ENCODE results near the gene EIF4E2. TPM values are rescaled to one million over a fixed set of nuclear protein-coding genes. Genes with fewer than 3 reads are reported as not detected.

Gene EIF4E2
- total RNA-seq, 2 experiments from 2014 or later: 51.7 to 55.7 TPM

DNA sequence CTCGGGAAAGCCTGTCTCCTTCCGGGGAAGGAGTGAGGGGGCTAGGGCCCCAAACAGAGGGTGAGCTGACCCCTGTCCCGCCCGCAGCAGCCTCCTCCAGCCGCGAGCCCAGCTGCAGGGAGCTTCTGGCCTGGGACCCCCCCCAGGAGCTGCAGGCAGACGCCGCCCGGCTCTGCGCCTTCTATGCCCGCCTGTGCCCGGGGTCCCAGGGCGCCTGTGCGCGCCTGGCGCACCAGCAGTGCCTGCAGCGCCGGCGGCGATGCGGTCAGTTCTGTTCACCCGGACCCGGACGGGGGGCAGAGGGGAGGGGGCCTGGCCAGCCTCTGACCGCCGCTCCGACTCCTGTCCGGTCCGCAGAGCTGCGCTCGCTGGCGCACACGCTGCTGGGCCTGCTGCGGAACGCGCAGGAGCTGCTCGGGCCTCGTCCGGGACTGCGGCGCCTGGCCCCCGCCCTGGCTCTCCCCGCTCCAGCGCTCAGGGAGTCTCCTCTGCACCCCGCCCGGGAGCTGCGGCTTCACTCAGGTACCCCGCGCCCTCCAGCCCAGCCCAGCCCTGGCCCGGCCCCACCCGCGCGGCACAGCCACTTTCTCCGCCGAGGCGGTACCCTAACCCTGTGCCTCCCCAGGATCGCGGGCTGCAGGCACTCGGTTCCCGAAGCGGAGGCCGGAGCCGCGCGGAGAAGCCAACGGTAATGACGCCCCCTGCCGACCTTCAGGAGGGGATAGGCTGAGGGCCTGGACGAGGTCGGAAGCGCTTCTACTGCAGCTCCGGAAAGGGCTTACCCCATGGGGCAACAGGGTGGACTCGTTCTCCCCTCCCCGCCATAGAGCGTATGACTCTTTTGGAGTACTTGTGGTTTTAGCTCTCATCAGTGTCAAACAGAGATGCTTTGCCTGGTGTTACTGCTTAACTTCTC is 26.5 kb upstream of the EIF4E2 start:
- ChIA-PET CTCF (interaction anchor here (0.7 to 1.4 kb wide), 6 partner anchors 10 to 618 kb away, joined by 3 to 4 read pairs (median 4); no protein-coding TSS in a partner anchor), POLR2A (no interaction called here)
- H3K27ac Mint-ChIP-seq: no peak overlapping the region
- H3K36me3 Mint-ChIP-seq: no peaks in the 10 kb centered on the region
- H3K9me3 Mint-ChIP-seq: no peaks in the 10 kb centered on the region
- peaks cover 50% of the 10 kb centered on the region for H3K27me3 Mint-ChIP-seq
- H3K4me3 Mint-ChIP-seq: no peak overlapping the region
- intact Hi-C loops (cut with micrococcal nuclease): loop anchor here (10.0 kb wide), 1 partner anchor 619 kb away; no protein-coding TSS in a partner anchor
- H3K4me1 Mint-ChIP-seq (ENCODE audit: low read depth): peaks cover 14% of the 10 kb centered on the region
- DNase-seq: peak; percentile 46

DNA sequence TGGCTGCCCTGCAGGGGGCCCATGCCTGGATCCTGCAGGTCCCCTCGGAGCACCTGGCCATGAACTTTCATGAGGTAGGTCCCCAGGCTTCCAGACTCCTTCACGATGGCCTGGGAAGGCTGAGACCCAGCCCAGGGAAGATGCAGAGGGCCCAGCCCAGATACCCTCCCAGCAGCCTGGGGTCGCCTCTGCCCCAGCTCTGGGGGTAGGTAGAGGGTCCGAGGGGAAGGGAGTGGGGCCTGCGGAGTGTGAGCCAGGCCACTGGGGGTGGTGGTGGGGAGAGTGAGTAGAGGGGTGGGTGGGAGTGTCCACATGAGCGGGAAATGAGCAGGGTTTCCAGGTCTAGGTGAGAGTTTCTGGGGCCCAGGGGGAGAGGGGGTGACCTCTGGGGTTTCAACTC is 25.7 kb upstream of the EIF4E2 start:
- Mint-ChIP-seq H3K27ac (no peak overlapping the region), H3K27me3 (peaks cover 46% of the 10 kb centered on the region), H3K4me3 (no peak overlapping the region), H3K36me3 (no peaks in the 10 kb centered on the region), H3K4me1 (ENCODE audit: low read depth) (peaks cover 15% of the 10 kb centered on the region), H3K9me3 (no peaks in the 10 kb centered on the region)
- ChIA-PET POLR2A (no interaction called here), CTCF (interaction anchor here (1.4 kb wide), 1 partner anchor 86 kb away, joined by 4 read pairs; no protein-coding TSS in a partner anchor)
- no peak for DNase-seq
- intact Hi-C loops (cut with micrococcal nuclease): loop anchor here (10.0 kb wide), 1 partner anchor 620 kb away; no protein-coding TSS in a partner anchor

DNA sequence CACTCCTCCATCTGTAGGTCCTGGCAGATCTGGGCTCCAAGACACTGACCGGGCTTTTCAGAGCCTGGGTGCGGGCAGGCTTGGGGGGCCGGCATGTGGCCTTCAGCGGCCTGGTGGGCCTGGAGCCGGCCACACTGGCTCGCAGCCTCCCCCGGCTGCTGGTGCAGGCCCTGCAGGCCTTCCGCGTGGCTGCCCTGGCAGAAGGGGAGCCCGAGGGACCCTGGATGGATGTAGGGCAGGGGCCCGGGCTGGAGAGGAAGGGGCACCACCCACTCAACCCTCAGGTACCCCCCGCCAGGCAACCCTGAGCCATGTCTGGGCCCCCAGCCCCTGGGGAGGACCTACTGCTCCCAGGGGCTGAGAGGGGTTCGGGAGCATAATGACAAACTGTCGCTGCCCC is 25.3 kb upstream of the EIF4E2 start:
- ChIA-PET CTCF (no interaction called here), POLR2A (no interaction called here)
- H3K36me3 Mint-ChIP-seq: no peaks in the 10 kb centered on the region
- peaks cover 45% of the 10 kb centered on the region for H3K27me3 Mint-ChIP-seq
- no peak overlapping the region for H3K27ac Mint-ChIP-seq
- H3K9me3 Mint-ChIP-seq: no peaks in the 10 kb centered on the region
- no peak for DNase-seq
- H3K4me3 Mint-ChIP-seq: no peak overlapping the region
- intact Hi-C loops (cut with micrococcal nuclease): loop anchor here (10.0 kb wide), 1 partner anchor 620 kb away; no protein-coding TSS in a partner anchor
- peaks cover 15% of the 10 kb centered on the region for H3K4me1 Mint-ChIP-seq (ENCODE audit: low read depth)

DNA sequence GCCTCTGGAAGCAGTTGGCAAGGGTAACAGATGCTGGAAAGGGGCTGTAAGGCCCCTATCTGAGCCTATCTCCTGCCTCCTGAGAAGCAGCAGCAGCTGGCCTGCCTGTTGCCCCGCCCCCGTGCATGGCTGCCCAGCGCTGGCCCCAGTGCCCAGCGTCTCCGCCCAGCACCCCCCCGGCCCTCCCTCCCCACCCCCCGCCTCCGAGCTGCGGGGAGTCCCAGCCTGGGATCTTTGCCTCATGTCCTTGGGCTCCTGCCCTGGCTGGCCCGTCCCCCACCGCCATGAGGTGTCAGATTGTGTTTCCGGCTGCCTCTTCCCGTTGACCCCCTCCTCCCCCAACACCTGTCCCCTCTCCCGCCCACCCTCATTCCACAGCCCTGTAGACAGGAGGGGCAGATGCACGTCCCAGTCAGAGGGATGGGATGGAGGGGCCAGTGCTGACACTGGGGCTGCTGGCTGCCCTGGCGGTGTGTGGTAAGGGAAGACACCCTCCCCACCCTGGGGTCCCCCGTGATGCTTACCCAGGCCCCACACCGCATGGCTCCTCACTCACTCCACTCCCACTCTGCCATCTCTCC is 24.6 kb upstream of the EIF4E2 start, which contains the start of gene CHRND:
CHRND (plus strand) TSS at position 370 of the 581 bp plus-strand sequence; CDS start at position 426, 56 bp downstream.
- Mint-ChIP-seq H3K27me3 (peaks cover 44% of the 10 kb centered on the region), H3K36me3 (no peaks in the 10 kb centered on the region), H3K4me3 (no peak within 1 kb of the TSS), H3K4me1 (ENCODE audit: low read depth) (peaks cover 15% of the 10 kb centered on the region), H3K9me3 (no peaks in the 10 kb centered on the region), H3K27ac (no peak within 1 kb of the TSS)
- ChIA-PET POLR2A (no interaction called here), CTCF (no interaction called here)
- DNase-seq: no peak
- intact Hi-C loops (cut with micrococcal nuclease): loop anchor here (10.0 kb wide), 1 partner anchor 621 kb away; no protein-coding TSS in a partner anchor

DNA sequence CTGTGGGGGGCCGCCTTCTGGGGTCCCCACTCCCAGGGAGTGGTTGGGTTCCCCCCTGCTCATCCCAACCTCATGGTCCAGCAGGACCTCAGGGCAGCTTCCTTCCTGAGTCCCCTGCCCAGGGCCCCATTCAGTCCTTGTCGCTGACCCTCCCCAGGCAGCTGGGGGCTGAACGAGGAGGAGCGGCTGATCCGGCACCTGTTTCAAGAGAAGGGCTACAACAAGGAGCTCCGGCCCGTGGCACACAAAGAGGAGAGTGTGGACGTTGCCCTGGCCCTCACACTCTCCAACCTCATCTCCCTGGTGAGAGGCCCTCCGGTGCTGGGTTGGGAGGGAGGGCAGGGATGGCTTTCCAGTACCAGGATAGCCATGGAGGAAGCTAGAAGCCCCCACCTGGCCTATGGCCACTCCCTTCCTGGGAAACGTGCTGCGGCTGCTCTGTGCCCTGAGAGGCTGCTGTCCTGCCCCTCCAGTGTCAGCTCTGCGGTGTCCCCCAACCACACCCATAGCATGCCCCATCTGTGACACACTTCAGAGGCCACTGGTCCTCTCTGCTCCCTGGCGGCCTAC is 24.0 kb upstream of the EIF4E2 start:
- no peak for DNase-seq
- POLR2A ChIA-PET: no interaction called here
- intact Hi-C loops (cut with micrococcal nuclease): loop anchor here (10.0 kb wide), 1 partner anchor 622 kb away; no protein-coding TSS in a partner anchor
- Mint-ChIP-seq H3K27ac (no peak overlapping the region), H3K27me3 (peaks cover 42% of the 10 kb centered on the region), H3K4me3 (no peak overlapping the region), H3K36me3 (no peaks in the 10 kb centered on the region), H3K9me3 (no peaks in the 10 kb centered on the region), H3K4me1 (ENCODE audit: low read depth) (peaks cover 14% of the 10 kb centered on the region)
- CTCF ChIA-PET: no interaction called here

DNA sequence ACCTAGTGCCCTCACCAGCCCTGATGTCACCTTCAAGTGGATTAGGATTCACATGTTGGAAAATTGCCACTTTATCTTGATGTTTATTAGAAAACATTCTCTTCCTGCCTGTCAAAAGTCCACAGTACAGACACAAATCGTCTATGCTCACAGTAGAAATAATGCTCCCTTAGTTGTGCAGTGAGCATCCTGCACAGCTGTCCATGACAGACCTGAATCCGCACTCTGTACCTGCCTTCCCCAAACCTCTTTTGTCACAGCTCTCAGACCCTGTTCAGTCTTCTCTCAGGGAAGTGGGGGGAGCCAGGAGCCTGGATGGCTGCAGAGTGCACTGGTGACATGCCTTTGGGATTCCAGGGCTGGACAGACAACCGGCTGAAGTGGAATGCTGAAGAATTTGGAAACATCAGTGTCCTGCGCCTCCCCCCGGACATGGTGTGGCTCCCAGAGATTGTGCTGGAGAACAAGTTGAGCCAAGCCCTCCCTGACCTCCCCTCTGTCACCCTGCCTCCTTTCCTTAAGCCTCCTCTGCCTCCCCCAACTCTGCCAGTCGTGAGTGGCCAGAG is 22.5 kb upstream of the EIF4E2 start:
- no peak for DNase-seq
- Mint-ChIP-seq H3K27ac (no peak overlapping the region), H3K36me3 (no peaks in the 10 kb centered on the region), H3K9me3 (no peaks in the 10 kb centered on the region), H3K27me3 (peaks cover 38% of the 10 kb centered on the region), H3K4me3 (no peak overlapping the region), H3K4me1 (ENCODE audit: low read depth) (peaks cover 13% of the 10 kb centered on the region)
- intact Hi-C loops (cut with micrococcal nuclease): loop anchor here (10.0 kb wide), 1 partner anchor 623 kb away; no protein-coding TSS in a partner anchor
- ChIA-PET POLR2A (no interaction called here), CTCF (no interaction called here)

DNA sequence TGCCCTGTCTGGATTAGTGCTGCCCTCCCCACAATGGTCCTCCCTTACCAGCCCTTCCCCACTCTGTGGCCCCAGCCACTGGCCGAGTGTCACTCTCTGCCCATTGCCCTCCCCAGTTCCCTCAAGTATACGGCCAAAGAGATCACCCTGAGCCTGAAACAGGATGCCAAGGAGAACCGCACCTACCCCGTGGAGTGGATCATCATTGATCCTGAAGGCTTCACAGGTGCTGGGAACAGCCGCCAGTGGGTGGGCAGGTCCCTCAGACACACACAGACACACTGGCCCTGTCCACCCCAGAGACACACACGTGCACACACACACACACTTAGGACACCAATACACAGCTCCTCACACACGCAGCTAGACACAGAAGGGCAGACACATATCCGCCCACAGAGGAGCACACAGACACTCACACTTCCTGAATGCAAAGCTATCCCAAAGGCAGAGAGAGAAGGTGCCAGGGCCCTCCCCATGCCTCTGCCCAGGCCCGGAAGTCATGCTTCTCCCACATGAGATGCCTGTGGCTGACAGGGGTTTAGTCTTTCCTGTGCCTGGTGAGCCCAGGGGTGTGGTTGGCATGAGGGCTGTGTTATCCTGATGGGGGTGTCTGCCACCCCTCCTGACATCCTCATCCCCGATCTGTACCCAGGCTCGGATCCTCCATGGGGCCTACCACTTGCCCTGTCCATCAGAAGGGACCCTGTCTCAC is 21.6 kb upstream of the EIF4E2 start:
- DNase-seq: no peak
- Mint-ChIP-seq H3K36me3 (no peaks in the 10 kb centered on the region), H3K27ac (no peak overlapping the region), H3K27me3 (peaks cover 36% of the 10 kb centered on the region), H3K4me3 (no peak overlapping the region), H3K9me3 (no peaks in the 10 kb centered on the region), H3K4me1 (ENCODE audit: low read depth) (peaks cover 11% of the 10 kb centered on the region)
- CTCF ChIA-PET: no interaction called here
- intact Hi-C loops (cut with micrococcal nuclease): loop anchor here (10.0 kb wide), 1 partner anchor 624 kb away; no protein-coding TSS in a partner anchor
- POLR2A ChIA-PET: no interaction called here

DNA sequence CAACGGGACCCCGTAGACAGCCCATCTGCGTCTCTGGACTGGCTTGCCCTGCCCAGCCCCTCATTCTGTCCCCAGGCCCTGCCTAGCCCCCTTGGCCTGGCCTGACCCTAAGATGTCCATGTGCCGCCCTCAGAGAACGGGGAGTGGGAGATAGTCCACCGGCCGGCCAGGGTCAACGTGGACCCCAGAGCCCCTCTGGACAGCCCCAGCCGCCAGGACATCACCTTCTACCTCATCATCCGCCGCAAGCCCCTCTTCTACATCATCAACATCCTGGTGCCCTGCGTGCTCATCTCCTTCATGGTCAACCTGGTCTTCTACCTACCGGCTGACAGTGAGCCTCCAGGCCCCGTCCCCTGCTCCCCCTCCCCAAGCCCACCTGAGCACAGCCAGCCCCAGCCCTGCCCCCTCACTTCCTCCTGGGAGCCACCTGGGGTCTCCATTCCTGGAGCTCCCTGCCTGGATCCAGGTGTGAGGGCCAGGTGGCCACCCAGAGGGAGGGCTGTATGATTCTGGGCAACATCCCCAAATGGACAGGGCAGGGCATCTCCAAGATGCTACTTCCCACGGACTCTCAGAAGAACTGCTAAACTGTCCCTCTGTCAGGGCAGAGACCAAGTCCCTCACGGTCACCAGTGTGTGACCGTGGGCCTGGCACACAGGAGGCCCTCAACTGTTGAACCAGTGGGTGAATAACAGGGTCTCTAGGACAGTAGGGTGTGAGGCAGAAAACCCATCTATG is 20.5 kb upstream of the EIF4E2 start:
- H3K27me3 Mint-ChIP-seq: peaks cover 29% of the 10 kb centered on the region
- no peak overlapping the region for H3K4me3 Mint-ChIP-seq
- intact Hi-C loops (cut with micrococcal nuclease): loop anchor here (10.0 kb wide), 1 partner anchor 625 kb away; no protein-coding TSS in a partner anchor
- no peaks in the 10 kb centered on the region for H3K9me3 Mint-ChIP-seq
- H3K27ac Mint-ChIP-seq: no peak overlapping the region
- ChIA-PET CTCF (interaction anchor here (1.0 kb wide), 1 partner anchor 7 kb away, joined by 4 read pairs; no protein-coding TSS in a partner anchor), POLR2A (no interaction called here)
- H3K36me3 Mint-ChIP-seq: no peaks in the 10 kb centered on the region
- H3K4me1 Mint-ChIP-seq (ENCODE audit: low read depth): peaks cover 5% of the 10 kb centered on the region
- no peak for DNase-seq

DNA sequence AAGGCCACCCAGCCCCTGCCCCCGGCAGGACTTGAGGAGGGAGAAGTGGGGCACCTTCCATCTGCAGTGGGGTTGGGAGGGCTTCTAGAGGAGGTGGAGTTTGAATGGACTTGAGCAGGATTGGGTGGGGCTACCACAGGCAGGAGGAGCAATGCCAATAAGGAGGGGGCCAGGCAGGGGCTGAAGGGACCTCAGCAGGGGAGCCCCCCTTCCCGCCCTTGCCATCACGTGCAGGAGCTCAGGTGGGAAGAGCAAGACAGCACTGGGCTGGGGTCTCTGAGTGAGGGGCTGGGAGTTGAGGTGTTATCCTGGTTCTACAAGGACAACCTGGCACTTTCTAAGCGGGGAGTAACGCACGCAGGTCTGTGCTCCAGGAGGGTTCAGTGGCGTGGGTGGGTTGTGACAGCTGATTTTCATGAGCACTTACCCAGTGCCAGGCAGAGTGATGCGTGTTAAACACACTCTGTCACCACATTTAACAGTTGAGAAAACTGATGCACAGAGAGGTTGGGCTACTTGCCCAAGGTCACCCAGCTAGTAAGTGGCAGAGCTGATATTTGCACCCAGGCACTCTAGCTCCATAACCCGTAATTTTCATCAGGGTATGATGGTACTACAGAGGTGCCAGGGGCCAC is 19.7 kb upstream of the EIF4E2 start:
- peaks cover 29% of the 10 kb centered on the region for H3K27me3 Mint-ChIP-seq
- no peaks in the 10 kb centered on the region for H3K9me3 Mint-ChIP-seq
- no peak overlapping the region for H3K27ac Mint-ChIP-seq
- peaks cover 5% of the 10 kb centered on the region for H3K4me1 Mint-ChIP-seq (ENCODE audit: low read depth)
- DNase-seq: no peak
- H3K36me3 Mint-ChIP-seq: no peaks in the 10 kb centered on the region
- ChIA-PET POLR2A (interaction anchor here (1.3 kb wide), 1 partner anchor 9 kb away, joined by 3 read pairs; the partner anchor contains the start of gene CHRNG), CTCF (interaction anchor here (1.0 to 1.6 kb wide), 2 partner anchors 8 to 10 kb away, joined by 4 to 5 read pairs; partner anchors contain the start of gene PRSS56)
- intact Hi-C loops (cut with micrococcal nuclease): no loop called here
- H3K4me3 Mint-ChIP-seq: no peak overlapping the region

DNA sequence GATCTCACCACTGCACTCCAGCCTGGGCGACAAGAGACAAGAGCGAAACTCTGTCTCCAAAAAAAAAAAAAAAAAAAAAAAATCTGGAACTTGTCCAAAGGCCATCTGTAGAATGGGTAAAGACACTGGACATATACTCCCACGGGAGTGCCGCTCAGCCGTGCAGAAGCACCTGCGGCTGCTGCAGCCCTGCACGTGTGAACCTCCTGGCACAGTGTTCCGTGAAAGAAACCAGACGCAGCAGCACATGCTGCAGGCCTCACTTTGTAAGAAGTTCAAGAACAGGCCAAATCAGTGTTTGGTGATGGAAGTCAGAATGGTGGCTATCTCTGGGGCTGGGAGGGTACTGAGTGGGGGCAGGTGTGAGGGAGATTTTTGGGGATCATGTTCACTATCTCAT is 18.1 kb upstream of the EIF4E2 start:
- Mint-ChIP-seq H3K4me3 (no peak overlapping the region), H3K9me3 (no peaks in the 10 kb centered on the region), H3K4me1 (ENCODE audit: low read depth) (peaks cover 5% of the 10 kb centered on the region), H3K27ac (no peak overlapping the region), H3K27me3 (peaks cover 21% of the 10 kb centered on the region), H3K36me3 (no peaks in the 10 kb centered on the region)
- intact Hi-C loops (cut with micrococcal nuclease): no loop called here
- no peak for DNase-seq
- ChIA-PET POLR2A (interaction anchor here (0.8 kb wide), 1 partner anchor 75 kb away, joined by 3 read pairs; no protein-coding TSS in a partner anchor), CTCF (no interaction called here)

All from activated CD4-positive, alpha-beta memory T cell treated with anti-CD3 and anti-CD28 coated beads for 36 hours (primary cell).